Activated CD4-positive, alpha-beta T cell treated with anti-CD3 and anti-CD28 coated beads for 48 hours (primary cell): ENCODE measurements around the gene GSS.
"Not testable (repeated sequence)": the region's sequence is repeated elsewhere in the genome, so short reads cannot be mapped to it uniquely, and the experiment has no call there.

ENCODE experiments used
- DNase-seq: peaks from one replicate; pipeline ENCODE4 v3.0.0-alpha.2; 2020

The GSS gene

DNA sequence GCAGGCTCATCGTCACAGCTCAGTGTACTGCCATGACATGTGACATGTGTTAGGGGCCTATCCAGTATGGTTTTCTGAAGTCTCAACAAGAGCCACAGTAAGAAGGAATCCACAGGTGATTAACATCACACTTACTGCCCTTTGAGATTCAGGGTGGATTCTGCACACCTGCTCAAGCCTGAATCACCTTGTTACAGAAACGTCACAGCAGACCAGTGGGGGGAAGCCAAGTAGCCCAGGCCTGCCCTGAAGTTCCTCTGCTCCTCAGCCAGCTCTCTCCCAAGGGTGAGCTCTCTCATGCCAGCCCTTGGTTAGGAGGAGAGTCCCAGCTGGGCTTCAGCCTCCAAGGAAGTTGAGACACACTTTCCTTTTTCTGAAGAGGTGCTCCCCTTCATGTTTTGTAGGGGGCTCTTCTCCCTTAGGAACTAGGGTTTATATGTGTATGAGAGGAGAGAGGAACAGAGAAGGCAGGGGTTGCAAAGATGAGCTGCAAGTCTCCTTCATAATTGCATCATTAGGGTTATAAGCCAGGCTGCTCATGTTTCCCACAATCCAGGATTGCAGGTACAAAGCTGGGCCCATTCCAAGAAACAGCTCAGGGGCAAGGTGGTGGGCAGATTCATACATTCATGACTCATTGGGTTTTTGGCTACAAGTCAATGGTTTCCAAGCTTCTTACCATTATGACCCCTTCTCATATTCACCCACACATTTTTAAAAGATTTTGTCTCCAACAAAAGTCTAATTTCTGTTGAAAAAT lies 11.6 kb downstream of the GSS start:
- no peak for DNase-seq

DNA sequence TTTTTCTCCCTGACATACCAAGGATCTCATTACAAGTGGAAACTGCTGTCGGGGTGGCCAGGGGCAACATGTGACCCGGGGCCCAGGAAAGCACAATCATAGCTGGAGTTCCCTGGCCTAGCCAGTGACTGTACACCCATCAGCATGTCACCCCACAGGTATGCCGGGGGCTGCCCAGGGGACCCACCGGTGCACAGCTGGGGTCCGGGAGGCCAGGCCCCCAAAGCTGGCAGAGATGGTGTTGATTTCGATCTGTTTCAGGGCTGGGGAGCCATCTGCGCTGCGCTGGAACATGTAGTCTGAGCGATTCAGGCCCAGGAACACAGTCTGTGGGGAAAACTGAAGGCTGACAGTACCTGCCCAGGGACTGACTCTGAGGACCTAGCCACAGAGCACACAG lies 13.3 kb downstream of the GSS start:
- DNase-seq, result no peak

DNA sequence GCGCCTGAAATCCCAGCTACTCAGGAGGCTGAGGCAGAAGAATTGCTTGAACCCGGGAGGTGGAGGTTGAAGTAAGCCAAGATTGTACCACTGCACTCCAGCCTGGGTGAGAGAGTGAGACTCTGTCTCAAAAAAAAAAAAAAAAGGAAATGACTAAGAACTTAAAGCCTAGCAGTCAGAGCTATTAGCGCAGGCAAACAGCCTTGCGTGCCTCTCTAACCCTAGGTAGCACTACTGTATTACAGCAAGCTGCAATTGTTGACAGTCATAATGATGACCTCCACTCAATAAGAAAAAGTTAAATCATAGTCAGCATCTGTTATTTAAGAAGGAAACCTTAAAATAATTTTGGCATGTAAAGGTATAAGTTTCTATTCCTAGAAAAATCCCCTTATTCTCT lies 14.4 kb downstream of the GSS start:
- DNase-seq, result no peak

DNA sequence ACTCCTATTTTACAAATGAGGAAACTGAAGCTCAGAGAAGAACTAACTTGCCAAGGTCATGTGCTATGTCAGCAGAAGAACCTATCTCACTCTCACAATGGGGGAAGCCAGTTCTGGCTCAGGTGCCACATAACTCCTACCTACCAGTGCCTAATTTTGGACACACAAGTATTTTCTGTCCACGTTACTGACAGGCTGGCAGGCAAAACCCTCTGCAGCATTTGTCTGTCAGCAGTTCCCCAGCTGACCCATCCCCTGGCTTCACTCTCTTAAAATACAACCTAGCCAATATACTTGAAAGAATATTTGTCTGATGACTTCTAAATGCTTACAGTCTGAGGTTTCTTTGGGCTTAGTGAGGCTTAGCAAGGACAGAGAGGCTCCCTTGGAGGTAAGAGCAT lies 15.5 kb downstream of the GSS start:
- no peak for DNase-seq

DNA sequence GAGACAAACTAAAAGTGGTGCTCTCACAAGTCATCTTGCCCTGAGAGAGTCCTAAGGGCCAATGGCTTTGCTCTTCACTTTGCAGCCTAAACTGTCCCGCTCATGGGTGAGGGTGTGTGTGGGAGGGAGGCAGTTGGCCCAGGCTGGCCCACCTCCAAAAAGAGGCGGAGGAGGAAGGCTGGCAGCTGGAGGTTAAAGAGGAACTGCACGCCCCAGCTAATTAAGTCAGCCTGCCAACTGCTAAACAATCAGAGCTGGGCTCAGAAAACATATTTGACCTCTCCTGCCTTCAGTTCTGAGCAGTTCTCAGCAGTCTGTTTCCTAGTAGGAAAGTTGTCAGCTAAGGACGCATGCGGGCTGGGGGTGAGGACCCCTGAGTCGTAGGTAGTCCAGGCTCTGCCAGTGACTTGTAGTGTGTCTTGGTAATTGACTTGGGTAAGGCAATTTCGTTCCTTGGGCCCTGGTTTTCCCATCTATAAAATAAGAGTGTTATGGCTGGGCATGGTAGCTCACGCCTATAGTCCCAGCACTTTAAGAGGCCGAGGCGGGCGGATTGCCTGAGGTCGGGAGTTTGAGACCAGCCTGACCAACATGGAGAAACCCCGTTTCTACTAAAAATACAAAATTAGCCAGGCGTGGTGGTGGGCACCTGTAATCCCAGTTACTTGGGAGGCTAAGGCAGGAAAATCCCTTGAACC lies 17.0 kb downstream of the GSS start:
- no peak for DNase-seq

DNA sequence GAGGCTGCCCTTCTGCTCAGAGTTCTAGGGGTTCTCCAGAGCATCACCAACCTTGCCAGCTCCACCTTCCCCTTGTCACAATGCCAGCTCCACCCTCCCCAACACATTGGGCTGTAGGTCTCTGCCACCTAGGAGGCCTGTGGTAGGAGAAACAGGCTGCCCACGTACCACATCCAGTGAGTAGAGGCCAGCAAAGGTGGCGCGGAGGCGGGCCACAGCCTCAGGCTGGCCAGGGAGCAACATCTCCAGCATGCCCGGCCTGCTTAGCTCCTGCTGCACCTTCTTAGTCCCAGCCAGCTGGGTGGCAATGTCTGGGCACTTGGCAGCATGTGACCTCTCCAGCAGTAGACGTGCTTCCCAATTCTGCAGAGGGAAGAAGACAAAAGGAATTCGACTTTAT lies 23.8 kb downstream of the GSS start:
- DNase-seq, result no peak

DNA sequence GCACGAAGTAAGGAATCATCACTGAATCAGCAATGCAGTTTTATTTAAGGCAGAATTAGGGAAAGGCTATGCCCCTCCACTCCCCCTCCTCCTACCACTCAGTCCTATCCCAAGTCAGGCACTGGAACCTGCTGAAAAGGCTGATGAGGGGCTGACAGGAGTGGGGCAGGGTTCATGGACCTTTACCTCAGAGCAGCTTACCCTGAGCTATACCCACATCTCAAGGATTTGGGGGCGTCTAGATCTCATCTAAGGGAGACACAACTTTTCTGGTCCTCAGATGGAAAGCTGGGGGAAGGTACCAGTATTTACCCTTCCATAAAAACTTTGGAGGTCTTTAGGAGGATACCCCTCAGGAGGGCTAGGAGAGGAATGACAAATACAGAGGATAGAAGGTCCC lies 27.2 kb downstream of the GSS start:
- no peak for DNase-seq

DNA sequence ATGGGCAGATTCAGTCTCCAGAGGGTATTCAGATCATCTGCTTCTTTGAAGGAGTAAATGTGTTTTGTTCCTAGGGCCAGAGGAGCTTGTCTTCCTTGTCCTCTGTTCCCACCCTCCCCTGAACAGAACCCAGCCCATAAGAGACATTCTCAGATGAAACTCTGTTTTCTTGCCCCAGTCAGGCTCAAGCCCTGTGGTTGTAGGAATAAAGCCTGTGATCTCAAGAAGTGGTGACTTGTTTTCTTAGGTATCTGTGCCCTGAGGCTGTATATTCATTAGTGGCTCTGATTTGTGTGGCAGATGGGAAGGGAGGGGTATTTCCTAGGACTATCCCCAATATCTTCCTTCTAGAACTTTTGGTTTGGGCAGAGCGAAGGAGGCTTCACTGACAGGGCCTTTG lies 27.9 kb downstream of the GSS start:
- no peak for DNase-seq

DNA sequence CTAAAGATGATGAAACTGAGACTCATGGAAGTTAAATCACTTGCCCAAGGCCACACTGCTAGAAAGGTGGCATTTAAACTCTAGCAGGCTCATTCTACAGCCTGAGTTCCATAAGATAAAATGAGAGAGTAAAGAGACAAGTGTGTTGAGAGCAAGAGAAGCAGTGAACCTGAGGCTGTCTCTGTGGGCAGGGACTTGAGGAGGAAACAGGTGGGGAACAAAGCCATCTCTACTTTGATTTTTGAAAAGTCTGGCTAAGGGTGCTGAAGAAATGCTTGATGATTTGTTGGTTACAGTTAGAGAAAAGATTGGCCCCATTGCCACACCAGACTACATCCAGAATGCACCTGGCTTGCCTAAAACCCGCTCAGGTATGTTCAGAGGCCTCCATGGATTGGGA lies 29.0 kb downstream of the GSS start:
- no peak for DNase-seq

DNA sequence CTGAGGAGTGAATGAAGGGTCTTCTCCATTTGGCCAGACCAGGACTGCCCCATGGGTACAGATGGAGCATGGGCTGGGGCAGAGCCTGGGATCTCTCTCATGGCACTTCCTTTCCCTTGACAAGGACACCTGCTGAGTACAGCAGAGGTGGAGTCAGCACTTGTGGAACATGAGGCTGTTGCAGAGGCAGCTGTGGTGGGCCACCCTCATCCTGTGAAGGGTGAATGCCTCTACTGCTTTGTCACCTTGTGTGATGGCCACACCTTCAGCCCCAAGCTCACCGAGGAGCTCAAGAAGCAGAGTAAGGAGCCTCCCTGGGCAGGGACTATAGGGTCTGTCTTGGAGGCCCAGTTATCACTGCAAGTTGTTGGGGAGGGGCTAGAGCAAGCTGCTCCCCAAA lies 29.6 kb downstream of the GSS start:
- no peak for DNase-seq

DNA sequence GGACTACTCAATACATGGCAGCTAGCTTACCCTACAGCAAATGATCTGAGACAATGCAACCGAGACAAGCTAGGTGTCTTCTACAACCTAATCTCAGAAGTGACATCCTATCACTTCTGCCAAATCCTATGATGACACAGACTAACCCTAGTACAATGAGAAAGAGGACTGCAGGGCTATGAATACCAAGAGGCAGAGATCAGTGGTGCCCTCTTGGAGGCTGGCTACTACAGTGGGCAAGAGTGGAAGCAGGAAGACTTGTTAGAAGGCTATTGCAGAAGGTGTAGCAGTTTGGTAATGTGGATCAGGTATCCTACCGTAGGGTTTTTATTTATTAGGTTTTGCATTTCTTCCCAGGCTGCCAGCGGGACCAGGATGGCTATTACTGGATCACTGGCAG lies 30.3 kb downstream of the GSS start:
- no peak for DNase-seq

DNA sequence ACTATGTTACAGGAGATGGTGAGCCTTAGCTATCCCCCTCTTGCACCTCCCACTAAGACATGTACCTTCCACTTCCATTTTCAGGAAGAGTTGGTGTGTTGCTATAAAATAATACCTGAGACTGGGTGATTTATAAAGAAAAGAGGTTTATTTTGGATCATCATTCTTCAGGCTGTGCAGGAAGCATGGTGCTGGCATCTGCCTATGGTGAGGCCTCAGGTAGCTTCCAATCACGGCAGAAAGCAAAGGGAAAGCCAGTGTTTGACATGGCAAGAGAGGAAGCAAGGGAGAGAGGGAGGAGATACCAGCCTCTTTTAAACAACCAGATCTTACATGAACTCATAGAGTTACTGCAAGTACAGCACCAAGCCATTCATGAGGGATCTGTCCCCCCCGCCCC lies 32.2 kb downstream of the GSS start:
- DNase-seq, result no peak

DNA sequence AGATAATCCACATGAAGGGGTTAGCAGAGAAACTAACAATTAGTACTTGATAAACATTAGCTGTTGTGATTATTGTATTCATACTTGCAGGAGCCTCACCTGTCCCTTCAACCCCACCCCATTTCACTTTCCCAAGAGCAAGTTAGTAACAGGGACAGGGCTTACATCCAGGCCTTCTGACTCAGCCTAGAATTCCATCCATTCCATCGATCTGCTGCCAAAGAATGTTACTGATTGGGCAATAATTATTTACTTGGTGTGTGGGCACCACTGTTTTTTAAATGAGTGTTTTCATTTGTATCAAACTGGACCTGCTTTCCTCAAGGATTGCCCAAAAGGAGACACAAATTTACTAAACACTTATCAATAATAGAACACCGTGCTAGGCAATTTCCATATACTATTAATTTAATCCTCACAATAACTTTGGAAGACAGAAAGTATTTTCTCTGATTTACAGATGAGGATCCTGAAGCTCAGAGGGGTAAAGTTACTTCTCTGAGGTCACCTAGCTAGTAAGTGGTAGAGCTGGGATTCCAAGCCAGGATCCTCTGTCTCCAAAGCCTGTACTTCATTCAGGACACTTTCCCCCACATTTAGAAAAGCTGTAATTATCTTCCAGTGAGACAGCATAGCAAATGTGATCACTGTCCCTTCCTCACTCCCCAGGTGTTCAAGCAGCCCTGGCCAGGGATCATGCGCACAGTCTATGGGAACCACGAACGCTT lies 32.8 kb downstream of the GSS start:
- no peak for DNase-seq

DNA sequence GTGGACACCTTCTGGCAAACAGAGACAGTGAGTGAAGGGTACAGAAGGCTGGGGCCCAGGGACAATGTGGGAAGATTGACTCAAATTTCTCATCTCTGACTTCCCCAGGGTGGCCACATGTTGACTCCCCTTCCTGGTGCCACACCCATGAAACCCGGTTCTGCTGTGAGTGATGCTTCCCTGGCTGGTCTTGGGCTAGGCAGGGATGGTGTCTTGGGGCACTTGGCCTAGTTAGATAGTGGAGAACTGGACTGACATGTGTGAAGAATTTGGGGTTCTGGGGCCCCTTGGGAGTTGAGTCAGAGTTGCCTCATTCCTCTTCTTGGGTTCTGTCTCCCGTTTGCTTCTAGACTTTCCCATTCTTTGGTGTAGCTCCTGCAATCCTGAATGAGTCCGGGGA lies 34.2 kb downstream of the GSS start:
- DNase-seq, result peak; percentile 39

DNA sequence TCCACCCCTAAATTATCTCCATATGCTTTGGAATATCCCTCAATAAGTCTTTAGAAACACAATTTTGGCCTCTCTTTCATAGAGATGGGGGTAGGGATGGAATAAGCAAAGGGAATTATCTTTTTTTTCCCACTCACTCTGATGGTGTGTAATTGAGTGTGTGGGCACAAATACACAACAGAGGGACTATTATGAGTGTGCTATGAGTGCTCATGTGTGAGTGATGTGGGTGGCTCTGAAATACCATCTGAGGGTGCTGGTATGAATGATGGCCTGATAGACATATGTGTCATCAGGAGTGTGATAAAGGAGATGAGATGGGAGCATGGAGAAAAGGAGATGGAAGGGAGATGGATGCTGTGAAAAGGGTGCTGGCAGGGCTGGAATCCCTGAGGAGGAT lies 35.6 kb downstream of the GSS start:
- peak; percentile 17 for DNase-seq

DNA sequence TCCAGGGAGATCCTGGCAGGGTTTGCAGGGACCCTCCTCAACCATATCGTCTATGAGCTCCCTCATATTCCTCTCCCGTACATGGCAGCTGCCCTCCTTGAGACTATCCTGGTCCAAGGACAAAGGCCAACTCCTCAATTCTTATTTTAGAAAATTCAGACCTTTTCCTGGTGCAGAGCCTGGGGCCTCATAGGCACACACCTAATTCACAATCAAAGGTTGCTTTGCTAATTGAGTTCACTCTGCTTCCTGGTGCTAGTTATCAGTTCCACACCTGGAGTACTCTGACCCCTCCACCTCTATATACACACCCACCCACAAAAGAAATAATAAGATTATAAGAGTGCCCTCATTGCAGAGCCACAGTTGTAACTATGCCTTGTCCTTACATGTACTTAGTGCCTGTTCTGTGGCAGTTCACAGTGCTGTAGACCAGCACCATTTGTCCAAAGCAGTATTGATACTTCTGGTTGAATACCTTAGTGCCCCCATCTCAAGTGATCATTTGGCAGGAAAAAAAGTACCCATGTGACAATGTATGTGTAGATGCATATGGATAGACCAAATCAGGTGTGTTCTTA lies 38.7 kb downstream of the GSS start:
- no peak for DNase-seq

DNA sequence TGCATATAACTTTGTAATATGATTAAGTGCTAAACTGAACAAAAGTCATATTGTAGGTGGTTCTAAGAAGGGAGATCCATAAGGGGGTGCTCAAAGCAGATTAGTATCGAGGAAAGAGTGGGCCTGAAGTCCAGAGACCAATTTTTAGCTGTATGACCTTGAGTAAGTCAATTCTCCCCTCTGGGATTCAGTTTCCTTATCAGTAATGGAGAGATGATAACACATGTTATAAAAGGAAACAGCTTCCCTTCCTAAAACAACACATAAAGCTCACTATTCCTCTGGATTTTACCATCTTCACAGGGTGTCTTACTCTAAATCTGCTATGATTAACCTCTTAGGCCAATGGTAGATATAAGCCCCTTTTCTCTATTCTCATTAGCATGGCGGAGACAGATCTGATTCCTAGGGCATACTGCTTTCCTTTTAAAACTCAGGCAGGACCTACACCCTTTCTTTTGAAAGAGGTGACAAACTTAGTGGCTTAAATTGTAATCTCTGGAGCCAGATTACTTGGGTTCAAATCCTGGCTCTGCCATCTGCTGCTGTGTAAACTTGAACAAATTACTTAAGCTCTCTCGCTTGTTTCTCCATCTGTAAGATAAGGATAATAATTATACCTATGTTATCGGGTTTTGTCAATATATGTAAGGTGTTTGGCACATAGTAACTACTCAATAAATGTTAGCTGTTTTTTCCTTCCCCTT lies 39.7 kb downstream of the GSS start:
- DNase-seq, result no peak

DNA sequence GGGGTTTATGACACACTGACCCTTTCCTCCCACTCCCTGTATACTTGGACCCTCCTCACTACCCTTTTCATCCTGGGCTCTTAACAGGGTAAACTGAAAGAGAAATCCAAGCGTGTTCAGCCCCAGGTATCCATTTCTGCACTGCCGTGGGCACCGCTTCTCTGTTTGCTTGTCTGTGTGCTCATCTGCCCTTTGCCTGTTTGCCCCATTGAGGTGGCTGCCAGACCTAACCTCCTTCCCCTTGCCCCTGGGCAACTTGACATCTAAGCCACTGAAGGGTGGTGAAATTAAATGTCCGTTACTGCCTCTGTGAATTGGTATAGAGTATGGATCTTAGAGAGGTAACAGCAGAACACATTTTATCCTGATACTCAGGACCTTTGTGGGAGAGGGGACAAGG lies 40.5 kb downstream of the GSS start:
- no peak for DNase-seq

DNA sequence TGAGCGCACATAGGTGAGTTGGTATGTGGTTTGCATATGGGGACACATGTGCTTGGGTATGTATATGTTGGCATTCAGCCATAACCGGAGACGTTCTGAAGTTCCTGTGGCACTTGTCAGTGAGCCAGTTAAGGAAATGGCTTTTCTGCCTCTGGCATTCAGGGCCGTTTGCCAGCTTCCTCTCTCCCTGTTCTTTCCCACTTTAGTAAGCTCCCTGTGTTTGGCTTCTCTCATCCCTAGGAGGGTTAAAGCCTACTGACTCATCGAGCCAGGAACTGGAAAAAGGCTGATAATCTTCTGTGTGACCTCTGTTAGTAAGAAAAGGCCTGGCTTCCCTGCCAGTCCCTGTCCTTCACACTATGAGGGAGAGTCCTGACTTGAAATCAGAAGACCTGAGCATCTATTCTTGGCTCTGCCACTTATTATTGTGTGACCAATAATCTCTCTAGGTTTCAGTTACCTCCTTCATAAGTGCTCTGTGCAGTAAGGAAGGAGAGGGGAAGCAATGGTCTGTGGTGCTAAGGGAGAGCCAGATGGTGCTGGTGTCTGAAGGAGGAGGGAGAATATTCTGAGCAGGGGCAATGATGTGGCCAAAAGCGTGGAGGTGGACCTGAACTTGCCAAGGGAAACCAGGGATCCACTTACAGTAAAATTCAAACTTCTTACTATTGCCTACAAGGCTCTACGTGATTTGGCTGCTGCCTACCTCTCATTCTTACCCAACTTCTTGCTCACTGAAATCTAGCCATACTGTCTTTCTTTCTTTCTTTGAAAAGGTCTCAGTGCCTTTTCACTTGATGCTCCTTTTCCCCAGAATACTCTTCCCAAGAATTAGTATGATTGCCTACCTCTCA lies 47.8 kb downstream of the GSS start:
- DNase-seq, result no peak

DNA sequence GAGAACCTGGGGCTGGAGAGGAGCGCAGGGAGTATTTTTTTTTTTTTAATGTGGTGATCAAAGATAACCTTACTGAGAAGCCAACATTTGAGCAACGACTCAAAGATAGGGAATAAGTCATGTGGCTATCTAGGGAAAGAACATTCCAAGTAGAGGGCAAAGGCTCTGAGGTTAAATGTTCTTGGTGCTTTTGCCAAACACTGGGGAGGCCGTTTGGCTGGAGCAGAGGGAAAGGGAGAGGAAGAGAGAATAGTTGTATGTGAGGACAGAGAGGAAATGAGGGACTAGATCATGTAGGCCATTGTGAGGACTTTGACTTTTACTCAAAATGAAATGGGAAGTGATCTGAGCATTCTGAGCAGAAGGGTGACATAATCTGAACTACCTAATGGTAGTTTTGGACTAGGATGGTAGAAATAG lies 51.4 kb downstream of the GSS start:
- no peak for DNase-seq

DNA sequence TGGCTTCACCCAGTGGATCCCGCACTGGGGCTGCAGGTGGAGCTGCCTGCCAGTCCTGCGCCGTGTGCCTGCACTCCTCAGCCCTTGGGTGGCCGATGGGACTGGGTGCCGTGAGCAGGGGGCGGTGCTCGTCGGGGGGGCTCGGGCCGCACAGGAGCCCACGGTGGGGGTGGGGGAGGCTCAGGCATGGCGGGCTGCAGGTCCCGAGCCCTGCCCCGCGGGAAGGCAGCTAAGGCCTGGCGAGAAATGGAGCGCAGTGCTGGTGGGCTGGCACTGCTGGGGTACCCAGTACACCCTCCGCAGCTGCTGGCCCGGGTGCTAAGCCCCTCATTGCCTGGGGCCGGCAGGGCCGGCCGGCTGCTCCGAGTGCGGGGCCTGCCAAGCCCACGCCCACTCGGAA lies 56.9 kb downstream of the GSS start:
- not testable (repeated sequence) for DNase-seq

DNA sequence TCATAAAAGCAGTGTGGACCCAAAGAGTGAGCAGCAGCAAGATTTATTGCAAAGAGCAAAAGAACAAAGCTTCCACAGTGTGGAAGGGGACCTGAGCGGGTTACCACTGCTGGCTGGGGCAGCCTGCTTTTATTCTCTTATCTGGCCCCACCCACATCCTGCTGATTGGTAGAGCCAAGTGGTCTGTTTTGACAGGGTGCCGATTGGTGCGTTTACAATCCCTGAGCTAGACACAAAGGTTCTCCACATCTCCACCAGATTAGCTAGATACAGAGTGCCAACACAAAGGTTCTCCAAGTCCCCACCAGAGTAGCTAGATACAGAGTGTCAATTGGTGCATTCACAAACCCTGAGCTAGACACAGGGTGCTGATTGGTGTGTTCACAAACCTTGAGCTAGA lies 57.5 kb downstream of the GSS start:
- not testable (repeated sequence) for DNase-seq
